ENCODE data around the gene CIAPIN1.

CIAPIN1 gene

GRCh38 chr16:57475711-57476339 lies 28.6 kb upstream of the CIAPIN1 start:
- Histone ChIP-seq H3K27ac (ENCODE audit: low read depth in 2 of 2, low read length in 2 of 2) (no peak overlapping the region), H3K36me3 (ENCODE audit: control insufficient read depth in 2 of 2, insufficient read depth in 2 of 2, low read length in 2 of 2) (peaks cover 31 to 37% of the 10 kb centered on the region in 2 donors), H3K4me1 (ENCODE audit: control insufficient read depth in 2 of 2, insufficient read depth in 2 of 2, low read length in 2 of 2) (peaks cover 39 to 45% of the 10 kb centered on the region in 2 donors), H3K9ac (ENCODE audit: low read depth in 1 of 2, low read length in 2 of 2) (no peak overlapping the region), H3K4me3 (ENCODE audit: low read length in 2 of 2) (no peak overlapping the region), H3K9me3 (ENCODE audit: control insufficient read depth in 2 of 2, low read length in 2 of 2) (no peaks in the 10 kb centered on the region), H3K27me3 (ENCODE audit: control insufficient read depth in 2 of 2, insufficient read depth in 2 of 2, low read length in 2 of 2) (no peaks in the 10 kb centered on the region)

GRCh38 chr16:57474671-57475661 lies 27.8 kb upstream of the CIAPIN1 start:
- no peak overlapping the region for H3K9ac ChIP-seq (ENCODE audit: low read depth in 1 of 2, low read length in 2 of 2)
- no peak overlapping the region for H3K27ac ChIP-seq (ENCODE audit: low read depth in 2 of 2, low read length in 2 of 2)
- H3K9me3 ChIP-seq (ENCODE audit: control insufficient read depth in 2 of 2, low read length in 2 of 2): no peaks in the 10 kb centered on the region
- peaks cover 40 to 45% of the 10 kb centered on the region in 2 donors for H3K36me3 ChIP-seq (ENCODE audit: control insufficient read depth in 2 of 2, insufficient read depth in 2 of 2, low read length in 2 of 2)
- H3K4me3 ChIP-seq (ENCODE audit: low read length in 2 of 2): no peak overlapping the region
- H3K4me1 ChIP-seq (ENCODE audit: control insufficient read depth in 2 of 2, insufficient read depth in 2 of 2, low read length in 2 of 2): peaks cover 41 to 46% of the 10 kb centered on the region in 2 donors
- H3K27me3 ChIP-seq (ENCODE audit: control insufficient read depth in 2 of 2, insufficient read depth in 2 of 2, low read length in 2 of 2): no peaks in the 10 kb centered on the region

- Histone ChIP-seq H3K4me3 (ENCODE audit: low read length in 2 of 2) (no peak overlapping the region), H3K9ac (ENCODE audit: low read depth in 1 of 2, low read length in 2 of 2) (no peak overlapping the region), H3K36me3 (ENCODE audit: control insufficient read depth in 2 of 2, insufficient read depth in 2 of 2, low read length in 2 of 2) (peaks cover 51 to 56% of the 10 kb centered on the region in 2 donors), H3K27me3 (ENCODE audit: control insufficient read depth in 2 of 2, insufficient read depth in 2 of 2, low read length in 2 of 2) (no peaks in the 10 kb centered on the region), H3K4me1 (ENCODE audit: control insufficient read depth in 2 of 2, insufficient read depth in 2 of 2, low read length in 2 of 2) (peaks cover 36 to 37% of the 10 kb centered on the region in 2 donors), H3K27ac (ENCODE audit: low read depth in 2 of 2, low read length in 2 of 2) (no peak overlapping the region), H3K9me3 (ENCODE audit: control insufficient read depth in 2 of 2, low read length in 2 of 2) (no peaks in the 10 kb centered on the region)
These were observed 26.7 kb upstream of the CIAPIN1 start for GRCh38 chr16:57473906-57474305.

GRCh38 chr16:57473176-57473840 lies 26.1 kb upstream of the CIAPIN1 start:
- H3K27me3 ChIP-seq (ENCODE audit: control insufficient read depth in 2 of 2, insufficient read depth in 2 of 2, low read length in 2 of 2): no peaks in the 10 kb centered on the region
- no peaks in the 10 kb centered on the region for H3K9me3 ChIP-seq (ENCODE audit: control insufficient read depth in 2 of 2, low read length in 2 of 2)
- no peak overlapping the region for H3K4me3 ChIP-seq (ENCODE audit: low read length in 2 of 2)
- H3K9ac ChIP-seq (ENCODE audit: low read depth in 1 of 2, low read length in 2 of 2): no peak overlapping the region
- no peak overlapping the region for H3K27ac ChIP-seq (ENCODE audit: low read depth in 2 of 2, low read length in 2 of 2)
- H3K36me3 ChIP-seq (ENCODE audit: control insufficient read depth in 2 of 2, insufficient read depth in 2 of 2, low read length in 2 of 2): peaks cover 55 to 60% of the 10 kb centered on the region in 2 donors
- H3K4me1 ChIP-seq (ENCODE audit: control insufficient read depth in 2 of 2, insufficient read depth in 2 of 2, low read length in 2 of 2): peaks cover 31 to 33% of the 10 kb centered on the region in 2 donors

GRCh38 chr16:57472665-57473060 lies 25.5 kb upstream of the CIAPIN1 start:
- Histone ChIP-seq H3K4me1 (ENCODE audit: control insufficient read depth in 2 of 2, insufficient read depth in 2 of 2, low read length in 2 of 2) (peaks cover 26 to 28% of the 10 kb centered on the region in 2 donors), H3K27me3 (ENCODE audit: control insufficient read depth in 2 of 2, insufficient read depth in 2 of 2, low read length in 2 of 2) (no peaks in the 10 kb centered on the region), H3K9me3 (ENCODE audit: control insufficient read depth in 2 of 2, low read length in 2 of 2) (no peaks in the 10 kb centered on the region), H3K27ac (ENCODE audit: low read depth in 2 of 2, low read length in 2 of 2) (peak overlapping the region in 1 of 2 donors; percentile 50), H3K36me3 (ENCODE audit: control insufficient read depth in 2 of 2, insufficient read depth in 2 of 2, low read length in 2 of 2) (peaks cover 60 to 61% of the 10 kb centered on the region in 2 donors), H3K9ac (ENCODE audit: low read depth in 1 of 2, low read length in 2 of 2) (no peak overlapping the region), H3K4me3 (ENCODE audit: low read length in 2 of 2) (no peak overlapping the region)

- no peak overlapping the region for H3K9ac ChIP-seq (ENCODE audit: low read depth in 1 of 2, low read length in 2 of 2)
- H3K27ac ChIP-seq (ENCODE audit: low read depth in 2 of 2, low read length in 2 of 2): peak overlapping the region; percentile 38 to 50
- no peaks in the 10 kb centered on the region for H3K9me3 ChIP-seq (ENCODE audit: control insufficient read depth in 2 of 2, low read length in 2 of 2)
- H3K36me3 ChIP-seq (ENCODE audit: control insufficient read depth in 2 of 2, insufficient read depth in 2 of 2, low read length in 2 of 2): peaks cover 58 to 67% of the 10 kb centered on the region in 2 donors
- H3K27me3 ChIP-seq (ENCODE audit: control insufficient read depth in 2 of 2, insufficient read depth in 2 of 2, low read length in 2 of 2): no peaks in the 10 kb centered on the region
- H3K4me1 ChIP-seq (ENCODE audit: control insufficient read depth in 2 of 2, insufficient read depth in 2 of 2, low read length in 2 of 2): peaks cover 24 to 26% of the 10 kb centered on the region in 2 donors
- H3K4me3 ChIP-seq (ENCODE audit: low read length in 2 of 2): peak overlapping the region in 1 of 2 donors; percentile 13
These were observed 24.9 kb upstream of the CIAPIN1 start for GRCh38 chr16:57471852-57472664.

- Histone ChIP-seq H3K36me3 (ENCODE audit: control insufficient read depth in 2 of 2, insufficient read depth in 2 of 2, low read length in 2 of 2) (peaks cover 62 to 73% of the 10 kb centered on the region in 2 donors), H3K27me3 (ENCODE audit: control insufficient read depth in 2 of 2, insufficient read depth in 2 of 2, low read length in 2 of 2) (no peaks in the 10 kb centered on the region), H3K9ac (ENCODE audit: low read depth in 1 of 2, low read length in 2 of 2) (peak overlapping the region in 1 of 2 donors; percentile 14), H3K4me1 (ENCODE audit: control insufficient read depth in 2 of 2, insufficient read depth in 2 of 2, low read length in 2 of 2) (peaks cover 23 to 26% of the 10 kb centered on the region in 2 donors), H3K9me3 (ENCODE audit: control insufficient read depth in 2 of 2, low read length in 2 of 2) (no peaks in the 10 kb centered on the region), H3K27ac (ENCODE audit: low read depth in 2 of 2, low read length in 2 of 2) (peak overlapping the region; percentile 70 to 72), H3K4me3 (ENCODE audit: low read length in 2 of 2) (no peak overlapping the region)
These were observed 24.0 kb upstream of the CIAPIN1 start for GRCh38 chr16:57471209-57471608.

- Histone ChIP-seq H3K27me3 (ENCODE audit: control insufficient read depth in 2 of 2, insufficient read depth in 2 of 2, low read length in 2 of 2) (no peaks in the 10 kb centered on the region), H3K36me3 (ENCODE audit: control insufficient read depth in 2 of 2, insufficient read depth in 2 of 2, low read length in 2 of 2) (peaks cover 67 to 76% of the 10 kb centered on the region in 2 donors), H3K9me3 (ENCODE audit: control insufficient read depth in 2 of 2, low read length in 2 of 2) (no peaks in the 10 kb centered on the region), H3K4me1 (ENCODE audit: control insufficient read depth in 2 of 2, insufficient read depth in 2 of 2, low read length in 2 of 2) (peaks cover 20 to 26% of the 10 kb centered on the region in 2 donors), H3K4me3 (ENCODE audit: low read length in 2 of 2) (no peak overlapping the region), H3K9ac (ENCODE audit: low read depth in 1 of 2, low read length in 2 of 2) (peak overlapping the region in 1 of 2 donors; percentile 14), H3K27ac (ENCODE audit: low read depth in 2 of 2, low read length in 2 of 2) (peak overlapping the region; percentile 70 to 72)
These were observed 23.5 kb upstream of the CIAPIN1 start for GRCh38 chr16:57470711-57471110.

GRCh38 chr16:57469917-57470470 lies 22.8 kb upstream of the CIAPIN1 start:
- no peak overlapping the region for H3K4me3 ChIP-seq (ENCODE audit: low read length in 2 of 2)

More at GRCh38 chr16:57469917-57470470, 22.8 kb upstream of the CIAPIN1 start:
- H3K27ac ChIP-seq (ENCODE audit: low read depth in 2 of 2, low read length in 2 of 2): peak overlapping the region; percentile 31 to 53
- H3K4me1 ChIP-seq (ENCODE audit: control insufficient read depth in 2 of 2, insufficient read depth in 2 of 2, low read length in 2 of 2): peaks cover 20 to 26% of the 10 kb centered on the region in 2 donors
- no peaks in the 10 kb centered on the region for H3K9me3 ChIP-seq (ENCODE audit: control insufficient read depth in 2 of 2, low read length in 2 of 2)
- peak overlapping the region in 1 of 2 donors; percentile 2 for H3K9ac ChIP-seq (ENCODE audit: low read depth in 1 of 2, low read length in 2 of 2)
- H3K27me3 ChIP-seq (ENCODE audit: control insufficient read depth in 2 of 2, insufficient read depth in 2 of 2, low read length in 2 of 2): no peaks in the 10 kb centered on the region
- H3K36me3 ChIP-seq (ENCODE audit: control insufficient read depth in 2 of 2, insufficient read depth in 2 of 2, low read length in 2 of 2): peaks cover 65 to 82% of the 10 kb centered on the region in 2 donors

Measured in mucosa of rectum (tissue), 2 donors.